ENCODE data around the gene NFAM1.

The NFAM1 gene

DNA sequence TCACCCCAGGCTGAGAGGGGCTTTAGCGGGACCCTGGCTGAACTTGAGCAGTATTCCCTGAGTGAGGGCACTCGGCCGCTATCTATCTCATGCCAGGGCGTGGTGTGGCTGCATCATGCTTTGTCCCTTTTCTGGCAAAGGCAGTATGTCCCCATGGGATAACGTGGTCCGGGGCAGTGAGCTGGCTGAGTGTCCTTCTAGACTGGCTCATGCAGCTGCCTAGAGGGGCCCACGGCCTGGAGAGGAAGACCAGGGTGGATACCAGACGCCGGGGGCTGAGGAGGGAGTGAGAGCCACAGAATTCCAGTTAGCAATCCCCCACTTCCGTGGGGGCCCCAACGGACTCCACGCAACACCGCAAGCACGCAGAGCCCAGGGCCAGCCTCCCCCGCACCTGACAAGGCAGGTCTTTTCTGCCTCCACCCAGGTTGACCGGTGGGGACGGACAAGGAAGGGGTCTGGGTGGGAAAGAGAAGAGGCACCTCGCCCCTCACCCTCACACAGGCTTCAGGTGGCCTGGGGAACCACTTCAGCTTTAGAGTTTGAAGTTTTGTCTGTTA, 15.5 kb downstream of the NFAM1 start:
- no peak for DNase-seq (ENCODE audit: low read depth)

DNA sequence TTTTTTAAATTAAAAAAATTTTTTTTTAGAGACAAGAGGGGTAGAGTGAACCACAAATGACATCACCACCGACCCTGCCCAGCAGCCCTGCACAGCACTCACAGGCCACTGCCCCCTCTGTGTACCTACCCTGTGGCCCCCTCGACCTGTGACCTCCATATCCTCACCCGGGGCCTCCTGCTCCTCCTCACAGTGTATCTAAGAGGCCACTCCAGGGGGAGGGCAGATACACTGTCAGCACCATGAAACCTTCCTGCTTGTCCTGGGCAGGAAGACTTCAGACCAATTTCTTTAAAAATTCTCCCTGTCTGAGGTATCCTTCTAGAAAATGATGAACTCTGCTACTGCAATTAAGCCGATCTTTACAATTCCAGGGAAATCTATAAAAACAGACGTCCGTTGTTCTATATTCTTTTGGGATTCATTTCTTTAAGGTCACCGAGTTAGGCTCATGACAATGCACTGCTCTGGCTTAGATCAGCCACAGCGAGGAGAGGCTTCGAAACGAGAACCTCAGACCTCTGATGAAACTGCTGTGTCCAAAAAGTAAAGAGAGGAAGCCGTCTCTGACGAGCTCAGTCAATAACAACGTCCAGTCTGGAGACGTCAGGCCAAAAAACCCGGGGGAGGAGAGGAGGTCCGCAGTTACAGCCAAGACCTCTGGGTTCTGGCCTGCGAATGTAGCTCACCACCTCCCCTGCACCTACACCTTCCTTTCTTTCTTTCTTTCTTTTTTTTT, 17.5 kb downstream of the NFAM1 start:
- DNase-seq (ENCODE audit: low read depth), result no peak

GRCh38 chr22:42414021-42414420, 18.2 kb downstream of the NFAM1 start:
- no peak for DNase-seq (ENCODE audit: low read depth)

- no peak for DNase-seq (ENCODE audit: low read depth)
Measured at GRCh38 chr22:42412744-42413333, 19.4 kb downstream of the NFAM1 start.

DNA sequence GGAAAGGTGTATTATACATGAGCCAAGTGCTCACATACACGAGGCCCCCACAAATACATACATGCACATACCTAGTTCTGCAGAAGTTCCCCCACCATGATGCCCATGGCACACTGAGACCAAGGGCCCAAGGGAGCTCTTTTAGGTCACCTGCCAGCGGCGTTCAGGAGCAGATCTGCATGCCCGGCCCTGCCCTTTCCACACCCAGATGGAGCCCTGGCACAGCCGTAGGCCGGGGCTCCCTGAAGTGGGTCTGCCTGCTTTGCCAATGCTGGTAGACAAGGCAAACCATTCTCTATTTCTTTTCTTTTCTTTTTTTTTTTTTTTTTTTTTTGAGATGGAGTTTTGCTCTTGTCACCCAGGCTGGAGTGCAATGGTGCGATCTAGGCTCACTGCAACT, 21.5 kb downstream of the NFAM1 start:
- no peak for DNase-seq (ENCODE audit: low read depth)

GRCh38 chr22:42408810-42409529, 23.2 kb downstream of the NFAM1 start:
- no peak for DNase-seq (ENCODE audit: low read depth)

GRCh38 chr22:42408276-42408675, 23.9 kb downstream of the NFAM1 start:
- no peak for DNase-seq (ENCODE audit: low read depth)

DNA sequence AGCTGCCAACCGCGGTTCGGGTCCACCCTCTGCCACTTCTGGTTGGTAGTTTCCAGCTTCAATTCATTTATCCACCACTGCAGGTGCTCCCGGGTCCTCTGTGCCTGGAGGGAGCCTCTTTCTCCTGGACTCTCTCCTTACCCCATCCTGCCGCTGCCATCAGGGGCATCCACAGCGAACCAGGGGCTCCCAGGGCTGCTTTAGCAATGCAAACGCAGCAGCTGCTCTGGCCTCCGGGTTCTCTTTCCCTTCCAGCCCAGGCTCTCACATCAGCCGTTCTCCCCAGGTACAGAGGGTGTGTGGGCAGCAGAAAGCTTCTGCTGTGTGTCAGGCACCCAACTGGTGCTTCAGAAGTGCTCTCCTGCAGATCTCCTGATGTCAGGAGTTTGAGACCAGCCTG, 27.9 kb downstream of the NFAM1 start:
- no peak for DNase-seq (ENCODE audit: low read depth)

DNA sequence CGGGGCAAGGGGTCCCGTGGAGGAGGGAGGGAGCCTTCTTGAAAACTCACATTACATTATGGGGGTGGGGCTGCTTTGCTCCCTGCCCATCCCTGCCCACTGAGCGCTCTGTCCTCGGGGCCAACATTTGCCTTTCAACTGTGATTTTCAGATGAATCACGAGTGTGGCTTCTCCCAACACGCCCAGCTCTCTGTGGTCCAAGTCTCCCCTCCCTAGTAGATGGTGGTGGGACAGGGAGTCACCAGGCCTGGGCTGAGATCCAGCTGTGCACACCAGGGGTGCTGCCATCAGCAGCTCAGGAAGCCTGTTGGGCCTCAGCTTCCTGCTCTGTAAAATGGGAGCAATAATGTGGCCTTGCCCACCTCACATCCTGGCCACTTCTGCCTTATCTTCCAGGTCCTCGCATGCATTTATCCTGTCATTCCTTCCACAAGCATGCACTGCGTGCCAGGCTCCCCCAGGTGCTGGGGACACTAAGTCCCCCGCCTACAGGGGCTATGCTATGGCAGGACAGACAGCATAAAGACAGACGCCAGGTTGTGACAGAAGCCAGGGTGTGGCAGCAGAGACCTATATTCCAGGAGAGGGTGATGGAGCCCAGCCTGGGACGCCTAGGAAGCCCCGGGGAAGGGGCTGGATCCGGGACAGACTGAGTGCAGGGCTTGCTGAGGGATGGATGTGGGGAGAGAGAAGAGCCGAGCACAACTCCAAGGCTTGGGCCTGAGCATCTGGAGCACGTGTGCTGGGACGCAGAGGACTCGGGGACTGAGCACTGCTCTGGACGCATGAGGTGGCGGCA, 30.5 kb downstream of the NFAM1 start:
- DNase-seq (ENCODE audit: low read depth), result no peak

DNA sequence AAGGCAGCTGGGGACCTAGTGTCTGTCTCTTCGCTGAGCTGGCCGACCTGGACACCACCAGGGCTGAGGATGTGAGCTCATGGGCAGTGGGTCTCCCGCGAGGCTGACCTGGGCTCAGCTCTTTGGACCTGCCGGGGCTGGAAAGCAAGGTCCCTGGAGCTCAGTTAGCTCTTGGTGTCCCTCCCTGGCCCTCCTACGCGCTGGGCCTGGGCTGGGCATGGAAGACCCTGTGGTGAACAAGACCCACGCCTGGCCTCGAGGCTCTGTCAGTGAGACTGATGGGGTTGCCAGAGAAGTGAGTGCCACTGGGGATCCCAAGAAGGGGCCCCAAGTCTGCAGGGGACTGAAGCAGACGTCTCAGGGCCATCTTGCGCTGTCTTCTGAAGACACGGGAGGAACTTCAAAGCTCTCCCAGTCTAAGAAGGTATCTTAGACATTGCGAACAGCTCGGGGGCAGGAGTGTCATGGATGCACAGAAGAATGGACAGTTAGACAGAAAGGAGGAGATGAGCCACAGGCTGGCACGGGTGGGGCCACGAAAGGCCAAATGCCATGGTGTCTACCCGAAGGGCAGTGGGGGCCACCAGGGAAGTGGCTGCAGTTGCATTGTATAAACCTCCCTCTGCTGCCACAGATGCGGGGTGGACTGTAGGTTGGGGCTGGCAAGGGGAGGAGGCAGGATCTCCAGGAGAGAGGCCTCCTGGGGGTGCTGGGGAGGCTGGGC, 31.2 kb downstream of the NFAM1 start:
- DNase-seq (ENCODE audit: low read depth), result no peak

- no peak for DNase-seq (ENCODE audit: low read depth)
Measured at GRCh38 chr22:42399315-42400271, 32.6 kb downstream of the NFAM1 start.

DNA sequence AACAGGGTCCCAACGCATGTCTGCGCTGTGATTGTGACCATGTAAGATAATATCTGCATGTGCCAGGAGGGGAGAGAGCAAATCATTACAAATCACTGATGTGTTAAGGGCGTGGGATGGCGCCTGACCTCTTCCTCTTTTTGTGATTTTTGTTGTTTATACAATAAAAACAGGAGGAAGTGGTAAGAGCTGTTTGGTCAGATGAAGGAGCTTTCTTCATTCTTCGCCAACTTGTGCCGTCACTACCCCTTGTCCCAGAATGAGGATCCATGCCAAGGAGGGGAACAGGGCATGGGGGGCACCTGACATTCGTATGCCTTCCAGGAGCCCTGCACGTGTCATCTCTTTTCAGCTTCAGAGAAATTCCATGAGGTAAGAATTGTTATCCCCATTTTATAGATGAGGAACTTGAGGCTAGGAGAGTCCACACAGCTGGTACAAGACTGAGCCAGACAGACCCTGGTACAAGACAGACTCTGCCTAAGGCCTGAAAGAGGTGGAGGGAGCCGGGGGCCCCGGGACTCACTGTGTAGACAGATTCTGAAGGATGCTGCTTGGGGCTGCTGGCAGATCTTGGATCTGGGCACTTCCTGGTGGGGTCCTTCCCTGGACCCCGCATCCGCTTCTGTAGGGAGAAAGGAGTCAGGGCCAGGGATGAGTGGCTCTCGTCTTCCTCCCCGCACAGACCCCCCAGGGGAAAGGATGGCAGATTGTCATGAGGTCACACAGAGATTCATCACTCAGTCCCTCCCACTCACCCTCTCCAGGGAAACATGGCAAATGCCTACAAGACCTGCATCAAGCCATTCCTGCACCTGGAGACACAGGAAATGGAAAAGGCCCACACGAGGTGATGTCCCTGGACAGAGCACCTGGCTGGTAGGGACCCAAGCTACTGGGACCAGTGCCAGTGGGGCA, 34.6 kb downstream of the NFAM1 start:
- no peak for DNase-seq (ENCODE audit: low read depth)

- DNase-seq (ENCODE audit: low read depth), result no peak
Measured at GRCh38 chr22:42396621-42397331, 35.4 kb downstream of the NFAM1 start.

- no peak for DNase-seq (ENCODE audit: low read depth)
Measured at GRCh38 chr22:42389143-42389542, 43.1 kb downstream of the NFAM1 start.

GRCh38 chr22:42388130-42388797, 43.9 kb downstream of the NFAM1 start:
- DNase-seq (ENCODE audit: low read depth), result no peak

GRCh38 chr22:42387631-42388030, 44.6 kb downstream of the NFAM1 start:
- no peak for DNase-seq (ENCODE audit: low read depth)

DNA sequence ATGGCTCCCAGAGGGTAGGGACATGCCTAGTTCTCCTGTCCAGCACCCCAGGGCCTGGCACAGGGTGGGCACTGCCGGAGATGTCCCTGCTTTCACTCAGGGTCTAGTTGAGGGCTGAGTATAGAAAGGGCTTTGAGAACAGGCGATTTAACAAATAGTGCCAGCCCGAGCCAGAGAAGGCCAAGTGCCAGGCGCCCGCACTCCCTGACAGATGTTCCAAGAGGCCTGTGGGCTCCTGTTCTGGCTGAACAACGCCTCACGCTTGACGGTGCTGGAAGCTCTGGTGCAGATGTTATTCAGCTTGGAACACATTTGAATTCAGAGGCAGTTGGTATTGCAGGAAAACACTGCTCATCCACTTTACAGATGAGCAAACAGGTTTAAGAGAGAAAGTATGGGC, 46.5 kb downstream of the NFAM1 start:
- no peak for DNase-seq (ENCODE audit: low read depth)

DNA sequence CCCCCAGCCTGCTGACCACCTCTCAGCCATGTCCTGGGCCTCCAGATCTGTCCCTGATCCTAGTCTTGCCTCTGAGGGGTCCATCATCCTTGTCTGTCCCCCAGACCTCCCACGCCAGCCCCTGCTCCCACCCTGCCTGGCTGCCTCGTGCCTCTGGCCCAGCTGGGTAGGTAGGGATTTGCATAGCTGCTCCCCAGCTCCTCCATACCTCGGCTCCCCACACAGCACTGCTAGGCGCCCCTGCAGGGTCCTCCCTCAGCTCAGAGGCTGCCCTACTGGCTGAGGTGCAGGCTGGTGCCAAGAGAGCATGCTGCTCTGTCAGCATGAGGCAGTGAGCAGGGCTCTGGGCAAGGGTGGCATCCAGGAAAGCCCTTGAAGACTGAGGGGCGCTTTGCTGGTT, 47.7 kb downstream of the NFAM1 start:
- DNase-seq (ENCODE audit: low read depth), result no peak

Data from T-helper 22 cell (primary cell).